ENCODE measurements around the gene ETS1.

ETS1 gene

GRCh38 chr11:128520888-128521681 lies 66.3 kb downstream of the ETS1 start:
- no peaks in the 10 kb centered on the region for H3K27me3 ChIP-seq (replicated peaks; ENCODE audit: control insufficient read depth, insufficient read depth, low read length)
- peaks cover 67% of the 10 kb centered on the region for H3K4me1 ChIP-seq (ENCODE audit: control insufficient read depth, insufficient read depth, low read length)
- peak overlapping the region; percentile 99 for H3K9ac ChIP-seq (ENCODE audit: low read length)
- no peaks in the 10 kb centered on the region for H3K36me3 ChIP-seq (ENCODE audit: control insufficient read depth, insufficient read depth, low read length, severe bottlenecking)
- DNase-seq (ENCODE audit: low read depth), result peak; percentile 51
- H3K9me3 ChIP-seq (ENCODE audit: control insufficient read depth, low read length), result no peaks in the 10 kb centered on the region
- peak overlapping the region; percentile 89 for H3K4me3 ChIP-seq (ENCODE audit: low read length)

GRCh38 chr11:128520206-128520887 lies 67.0 kb downstream of the ETS1 start:
- H3K9me3 ChIP-seq (ENCODE audit: control insufficient read depth, low read length), result no peaks in the 10 kb centered on the region
- H3K27me3 ChIP-seq (replicated peaks; ENCODE audit: control insufficient read depth, insufficient read depth, low read length), result no peaks in the 10 kb centered on the region
- no peaks in the 10 kb centered on the region for H3K36me3 ChIP-seq (ENCODE audit: control insufficient read depth, insufficient read depth, low read length, severe bottlenecking)
- H3K4me3 ChIP-seq (ENCODE audit: low read length), result peak overlapping the region; percentile 89
- DNase-seq (ENCODE audit: low read depth), result peak; percentile 47
- H3K9ac ChIP-seq (ENCODE audit: low read length), result peak overlapping the region; percentile 99
- H3K4me1 ChIP-seq (ENCODE audit: control insufficient read depth, insufficient read depth, low read length), result peaks cover 69% of the 10 kb centered on the region

DNA sequence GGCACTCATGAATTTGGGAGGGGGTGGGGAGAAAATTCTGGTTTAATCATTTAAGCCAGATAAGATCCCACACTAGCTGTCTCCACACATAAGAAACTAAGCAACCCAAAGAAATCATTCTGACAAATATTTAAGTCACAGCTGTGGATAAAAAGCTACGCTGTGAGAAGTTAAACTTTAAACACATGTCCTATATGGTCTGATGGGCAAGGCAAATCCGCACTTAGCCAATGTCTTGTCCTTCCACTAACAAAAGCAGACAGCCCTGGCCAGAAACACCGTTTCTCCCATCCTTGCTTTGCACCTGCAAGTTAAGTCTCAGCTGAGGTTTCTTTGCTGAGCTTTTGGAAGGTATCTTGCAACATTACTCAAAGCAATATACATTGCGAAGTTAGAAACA lies 68.0 kb downstream of the ETS1 start:
- DNase-seq (ENCODE audit: low read depth), result peak; percentile 31
- no peaks in the 10 kb centered on the region for H3K36me3 ChIP-seq (ENCODE audit: control insufficient read depth, insufficient read depth, low read length, severe bottlenecking)
- peak overlapping the region; percentile 99 for H3K9ac ChIP-seq (ENCODE audit: low read length)
- no peaks in the 10 kb centered on the region for H3K27me3 ChIP-seq (replicated peaks; ENCODE audit: control insufficient read depth, insufficient read depth, low read length)
- H3K4me3 ChIP-seq (ENCODE audit: low read length), result peak overlapping the region; percentile 89
- H3K4me1 ChIP-seq (ENCODE audit: control insufficient read depth, insufficient read depth, low read length), result peaks cover 68% of the 10 kb centered on the region
- H3K9me3 ChIP-seq (ENCODE audit: control insufficient read depth, low read length), result no peaks in the 10 kb centered on the region

GRCh38 chr11:128518493-128519207 lies 68.7 kb downstream of the ETS1 start:
- no peaks in the 10 kb centered on the region for H3K27me3 ChIP-seq (replicated peaks; ENCODE audit: control insufficient read depth, insufficient read depth, low read length)

GRCh38 chr11:128517451-128518230 lies 69.7 kb downstream of the ETS1 start:
- peaks cover 10% of the 10 kb centered on the region for H3K36me3 ChIP-seq (ENCODE audit: control insufficient read depth, insufficient read depth, low read length, severe bottlenecking)
- H3K4me3 ChIP-seq (ENCODE audit: low read length), result peak overlapping the region; percentile 89
- peaks cover 53% of the 10 kb centered on the region for H3K4me1 ChIP-seq (ENCODE audit: control insufficient read depth, insufficient read depth, low read length)
- H3K27me3 ChIP-seq (replicated peaks; ENCODE audit: control insufficient read depth, insufficient read depth, low read length), result no peaks in the 10 kb centered on the region
- peak; percentile 80 for DNase-seq (ENCODE audit: low read depth)
- peak overlapping the region; percentile 99 for H3K9ac ChIP-seq (ENCODE audit: low read length)
- no peaks in the 10 kb centered on the region for H3K9me3 ChIP-seq (ENCODE audit: control insufficient read depth, low read length)

More at GRCh38 chr11:128518493-128519207, 68.7 kb downstream of the ETS1 start:
- Histone ChIP-seq H3K9ac (ENCODE audit: low read length) (peak overlapping the region; percentile 99), H3K4me1 (ENCODE audit: control insufficient read depth, insufficient read depth, low read length) (peaks cover 63% of the 10 kb centered on the region), H3K9me3 (ENCODE audit: control insufficient read depth, low read length) (no peaks in the 10 kb centered on the region), H3K36me3 (ENCODE audit: control insufficient read depth, insufficient read depth, low read length, severe bottlenecking) (peaks cover under 1% of the 10 kb centered on the region), H3K4me3 (ENCODE audit: low read length) (peak overlapping the region; percentile 89)
- DNase-seq (ENCODE audit: low read depth), result peak; percentile 50

- Histone ChIP-seq H3K4me3 (ENCODE audit: low read length) (peak overlapping the region; percentile 89), H3K4me1 (ENCODE audit: control insufficient read depth, insufficient read depth, low read length) (peaks cover 54% of the 10 kb centered on the region), H3K36me3 (ENCODE audit: control insufficient read depth, insufficient read depth, low read length, severe bottlenecking) (peaks cover 18% of the 10 kb centered on the region), H3K9ac (ENCODE audit: low read length) (peak overlapping the region; percentile 8), H3K9me3 (ENCODE audit: control insufficient read depth, low read length) (no peaks in the 10 kb centered on the region), H3K27me3 (replicated peaks; ENCODE audit: control insufficient read depth, insufficient read depth, low read length) (no peaks in the 10 kb centered on the region)
- DNase-seq (ENCODE audit: low read depth), result peak; percentile 3
Observed at GRCh38 chr11:128516886-128517285, 70.5 kb downstream of the ETS1 start.

DNA sequence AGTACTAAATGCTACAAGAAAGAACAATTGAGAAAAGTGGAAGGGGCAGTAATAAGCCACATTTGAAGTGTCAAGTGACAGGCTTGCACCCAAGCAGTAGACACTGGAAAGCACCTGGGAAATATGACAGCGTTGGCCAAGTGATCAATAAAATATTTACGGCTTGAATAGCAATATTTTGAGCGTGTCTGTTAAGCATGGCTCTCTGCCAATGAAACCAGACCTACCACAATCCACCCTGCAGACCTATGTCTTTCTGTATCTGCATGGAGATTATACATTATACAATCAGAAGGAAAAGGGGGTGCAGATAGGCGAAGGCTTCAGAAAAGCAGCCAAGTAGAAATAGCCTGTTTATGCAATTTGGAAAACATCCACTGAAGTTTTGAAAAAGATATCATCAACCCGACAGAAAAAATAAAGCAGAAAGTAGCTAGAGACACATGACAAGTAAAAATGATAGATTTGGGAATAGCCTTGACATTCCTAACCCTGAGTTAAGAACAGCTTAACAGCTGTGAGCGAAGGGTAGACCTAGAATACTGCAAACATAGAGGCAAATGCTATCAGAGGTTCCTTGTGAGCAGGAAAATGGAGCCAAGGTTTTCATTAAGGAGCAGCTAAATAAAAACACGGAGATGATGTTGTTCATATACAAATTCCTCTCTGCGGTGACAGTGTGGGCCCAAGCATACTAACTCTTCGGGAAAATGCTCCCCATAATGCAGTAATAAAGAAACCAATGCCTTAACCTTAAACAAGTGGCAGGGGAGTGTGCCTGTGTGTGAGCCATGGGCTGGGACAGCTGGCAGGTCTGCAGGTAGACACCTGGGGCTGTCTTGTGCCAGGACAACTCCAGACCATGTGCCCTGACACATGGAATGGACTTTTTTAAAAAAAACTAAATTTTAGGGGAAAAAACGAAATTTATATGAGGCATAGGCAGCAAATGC lies 71.3 kb downstream of the ETS1 start:
- H3K27me3 ChIP-seq (replicated peaks; ENCODE audit: control insufficient read depth, insufficient read depth, low read length), result no peaks in the 10 kb centered on the region
- H3K36me3 ChIP-seq (ENCODE audit: control insufficient read depth, insufficient read depth, low read length, severe bottlenecking), result peaks cover 18% of the 10 kb centered on the region

DNA sequence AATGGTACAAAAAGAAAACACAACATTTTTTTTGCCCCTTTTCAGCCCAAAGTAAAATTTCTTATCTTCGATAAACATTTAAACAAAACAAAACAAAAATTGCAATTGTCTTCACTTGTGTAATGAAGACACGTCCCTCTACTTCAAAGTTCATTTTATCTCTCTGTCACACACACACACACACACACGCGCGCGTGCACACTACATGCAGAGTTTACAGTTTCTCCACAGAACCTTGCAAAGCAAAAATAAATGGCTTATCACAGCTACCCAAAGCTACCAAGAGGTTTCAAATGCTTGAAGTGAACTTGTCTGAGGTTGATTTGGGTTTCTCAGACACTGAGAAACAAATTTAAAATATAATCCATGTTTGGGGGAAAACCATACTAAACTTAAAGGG lies 72.3 kb downstream of the ETS1 start:
- Histone ChIP-seq H3K36me3 (ENCODE audit: control insufficient read depth, insufficient read depth, low read length, severe bottlenecking) (peaks cover 18% of the 10 kb centered on the region), H3K4me3 (ENCODE audit: low read length) (peak overlapping the region; percentile 89), H3K27me3 (replicated peaks; ENCODE audit: control insufficient read depth, insufficient read depth, low read length) (no peaks in the 10 kb centered on the region), H3K9me3 (ENCODE audit: control insufficient read depth, low read length) (no peaks in the 10 kb centered on the region), H3K9ac (ENCODE audit: low read length) (no peak overlapping the region), H3K4me1 (ENCODE audit: control insufficient read depth, insufficient read depth, low read length) (peaks cover 70% of the 10 kb centered on the region)
- no peak for DNase-seq (ENCODE audit: low read depth)

More for the DNA sequence above, 71.3 kb downstream of the ETS1 start:
- Histone ChIP-seq H3K9me3 (ENCODE audit: control insufficient read depth, low read length) (no peaks in the 10 kb centered on the region), H3K4me3 (ENCODE audit: low read length) (peak overlapping the region; percentile 89), H3K9ac (ENCODE audit: low read length) (peak overlapping the region; percentile 37), H3K4me1 (ENCODE audit: control insufficient read depth, insufficient read depth, low read length) (peaks cover 62% of the 10 kb centered on the region)
- peak; percentile 15 for DNase-seq (ENCODE audit: low read depth)

DNA sequence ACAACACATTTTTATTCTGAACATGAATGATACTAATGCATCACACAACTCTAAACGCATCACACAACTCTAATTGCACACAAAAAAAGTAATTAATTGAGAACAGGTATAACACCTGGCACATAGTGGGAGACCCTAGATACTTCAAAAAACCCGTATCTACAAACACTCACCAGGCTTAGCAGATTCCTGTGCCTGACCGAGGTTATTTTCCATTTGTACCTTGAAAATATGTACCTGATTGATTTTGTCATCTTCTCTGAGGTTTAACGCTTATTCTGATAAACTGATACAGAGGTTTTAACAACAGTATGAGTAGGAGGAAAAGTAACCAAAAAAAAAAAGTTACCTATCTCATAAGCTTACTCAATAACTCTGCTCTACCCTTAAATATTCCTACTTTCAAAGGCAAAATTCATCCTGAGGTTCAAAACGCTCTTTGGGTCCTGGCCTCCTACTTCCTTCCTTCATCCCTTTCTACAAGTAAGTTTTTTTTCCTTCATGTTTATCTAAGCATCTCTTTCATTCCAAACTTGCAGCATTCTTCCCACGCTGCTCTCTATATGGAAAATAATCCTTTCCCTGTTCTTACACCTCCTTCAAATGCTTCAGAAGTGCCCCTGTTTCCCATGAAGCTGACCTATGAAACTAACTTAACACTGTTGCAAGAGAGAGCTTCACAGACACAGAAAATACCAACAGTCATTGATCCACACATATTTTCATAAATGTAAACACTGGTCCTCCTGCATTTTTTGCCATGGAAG lies 73.3 kb downstream of the ETS1 start:
- H3K27me3 ChIP-seq (replicated peaks; ENCODE audit: control insufficient read depth, insufficient read depth, low read length), result no peaks in the 10 kb centered on the region
- no peak overlapping the region for H3K9ac ChIP-seq (ENCODE audit: low read length)
- peaks cover 18% of the 10 kb centered on the region for H3K36me3 ChIP-seq (ENCODE audit: control insufficient read depth, insufficient read depth, low read length, severe bottlenecking)
- no peak overlapping the region for H3K4me3 ChIP-seq (ENCODE audit: low read length)
- peaks cover 77% of the 10 kb centered on the region for H3K4me1 ChIP-seq (ENCODE audit: control insufficient read depth, insufficient read depth, low read length)
- DNase-seq (ENCODE audit: low read depth), result peak; percentile 53
- no peaks in the 10 kb centered on the region for H3K9me3 ChIP-seq (ENCODE audit: control insufficient read depth, low read length)
